Transverse colon (tissue), 4 donors: ENCODE measurements around the gene MFNG. TPM values are rescaled to one million over a fixed set of nuclear protein-coding genes. Genes with fewer than 3 reads are reported as not detected.

Experiments
- DNase-seq: peaks from one replicate; pipeline ENCODE4 v3.0.0-alpha.2; 2019
- H3K27ac ChIP-seq, 4 donors: fragments of 200-600 bp; sonication (generic); 2 replicates each; pipeline ENCODE4 v1.5.1; 2016 to 2018; ENCODE audit warnings: inconsistent platforms in 4 of 4
- H3K27me3 ChIP-seq: fragments of 200-600 bp; sonication (generic); 2 replicates; pipeline ENCODE4 v1.5.1; 2017; ENCODE audit warnings: inconsistent platforms
- H3K36me3 ChIP-seq, 4 donors: fragments of 200-600 bp; sonication (generic); 2 replicates each; pipeline ENCODE4 v1.5.1; 2017 to 2019; ENCODE audit warnings: inconsistent platforms in 4 of 4
- H3K4me1 ChIP-seq, 4 donors: fragments of 200-600 bp; sonication (generic); 2 replicates each; pipeline ENCODE4 v1.5.1; 2017 to 2020; ENCODE audit warnings: inconsistent platforms in 4 of 4
- H3K4me3 ChIP-seq, 4 donors: fragments of 200-600 bp; sonication (generic); 1 replicate in 1 of 4; 2 replicates in 3 of 4; pipeline versions ENCODE4 v1.5.1 to v1.6.1; 2017 to 2019; ENCODE audit warnings: inconsistent platforms in 4 of 4
- H3K9me3 ChIP-seq, 2 donors: fragments of 200-600 bp; sonication (generic); 2 replicates each; pipeline ENCODE4 v1.5.1; 2017 to 2019; ENCODE audit warnings: inconsistent platforms in 2 of 2
- EP300 ChIP-seq: sonication (generic); formaldehyde crosslinking; IDR thresholded peaks from one replicate; pipeline ENCODE4 v1.6.1; 2017; ENCODE audit warnings: antibody characterized with exemption, low read depth
- POLR2A ChIP-seq: fragments of 450-650 bp; IDR thresholded peaks from one replicate; pipeline ENCODE4 v1.6.1; 2016; ENCODE audit warnings: antibody characterized with exemption, mild to moderate bottlenecking, moderate library complexity
- POLR2AphosphoS5 ChIP-seq, 3 donors: sonication (generic); formaldehyde crosslinking; IDR thresholded peaks; one replicate each; pipeline ENCODE4 v1.6.1; 2016; ENCODE audit warnings: antibody characterized with exemption in 3 of 3
- WGBS, 2 donors: methylation state at CpG; one replicate each; pipeline ENCODE4 v1.1.5; 2018; ENCODE audit warnings: low coverage in 1 of 2; 5-methylcytosine and 5-hydroxymethylcytosine counted together
- in situ Hi-C, 4 donors: fragments of 200-750 bp; cut with MboI; loops; one replicate each; pipeline versions ENCODE4 v1.15.0 to v1.15.1; 2017; ENCODE audit warnings: low sequenced_read_pairs in 3 of 4, low pct_ligation_motif_present in 1 of 4, low pct_unique_long_range_greater_than_20kb in 1 of 4
- intact Hi-C: fragments of 100-400 bp; cut with DNase I; formaldehyde crosslinking; loops from one replicate; pipeline ENCODE4 v1.15.1; 2023; ENCODE audit warnings: low total_unique reads
- total RNA-seq, 4 donors: library from RNA; depleted of rRNA; stranded (reverse); fragments of >200 nt; gene quantifications; one replicate each; pipeline ENCODE4 v1.1.0, GENCODE V29; 2016
- TF ChIP-seq, protein P1 (sequence below), 5 experiments: fragments of 200-600 bp in 3 of 5; fragments of 450-650 bp in 2 of 5; sonication (generic) in 3 of 5; IDR thresholded peaks; 1 replicate in 2 of 5; 2 replicates in 3 of 5; pipeline ENCODE4 v1.5.1; 2016 to 2017; ENCODE audit warnings: antibody characterized with exemption in 5 of 5, inconsistent platforms in 3 of 5, mild to moderate bottlenecking in 2 of 5, moderate library complexity in 1 of 5

MFNG gene
- total RNA-seq, 4 donors from 2014 or later: 2.8 to 26.4 (median 15.7) TPM

DNA sequence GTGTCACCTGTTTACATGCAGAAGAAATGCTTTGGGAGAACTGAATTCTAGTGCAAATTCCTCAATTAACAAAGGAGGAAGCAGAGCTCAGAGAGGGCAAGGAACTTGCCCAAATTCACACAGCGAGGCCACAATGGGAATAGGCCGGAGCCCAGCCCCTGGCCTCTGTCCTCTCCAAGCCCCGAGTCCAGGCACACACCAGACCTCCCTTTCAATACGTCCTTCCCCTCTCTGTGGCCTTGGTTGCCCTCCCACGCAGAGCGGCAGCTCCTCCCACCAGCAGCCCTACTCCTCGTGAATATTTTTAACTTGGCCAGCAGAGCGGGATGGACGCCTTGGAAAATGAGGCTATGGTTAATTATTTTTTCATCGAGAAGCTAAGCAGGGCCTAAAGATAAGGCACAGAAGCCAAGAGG is 34.6 kb upstream of the MFNG start:
- H3K36me3 ChIP-seq: no peaks in the 10 kb centered on the region
- intact Hi-C loops: no loop called here
- TF ChIP-seq POLR2A (no peak), EP300 (no peak), POLR2AphosphoS5 (IDR thresholded peaks at IDR 0.05) (no peak)
- TF ChIP-seq, protein P1, sequence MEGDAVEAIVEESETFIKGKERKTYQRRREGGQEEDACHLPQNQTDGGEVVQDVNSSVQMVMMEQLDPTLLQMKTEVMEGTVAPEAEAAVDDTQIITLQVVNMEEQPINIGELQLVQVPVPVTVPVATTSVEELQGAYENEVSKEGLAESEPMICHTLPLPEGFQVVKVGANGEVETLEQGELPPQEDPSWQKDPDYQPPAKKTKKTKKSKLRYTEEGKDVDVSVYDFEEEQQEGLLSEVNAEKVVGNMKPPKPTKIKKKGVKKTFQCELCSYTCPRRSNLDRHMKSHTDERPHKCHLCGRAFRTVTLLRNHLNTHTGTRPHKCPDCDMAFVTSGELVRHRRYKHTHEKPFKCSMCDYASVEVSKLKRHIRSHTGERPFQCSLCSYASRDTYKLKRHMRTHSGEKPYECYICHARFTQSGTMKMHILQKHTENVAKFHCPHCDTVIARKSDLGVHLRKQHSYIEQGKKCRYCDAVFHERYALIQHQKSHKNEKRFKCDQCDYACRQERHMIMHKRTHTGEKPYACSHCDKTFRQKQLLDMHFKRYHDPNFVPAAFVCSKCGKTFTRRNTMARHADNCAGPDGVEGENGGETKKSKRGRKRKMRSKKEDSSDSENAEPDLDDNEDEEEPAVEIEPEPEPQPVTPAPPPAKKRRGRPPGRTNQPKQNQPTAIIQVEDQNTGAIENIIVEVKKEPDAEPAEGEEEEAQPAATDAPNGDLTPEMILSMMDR (IDR thresholded peaks at IDR 0.05): no peak
- no peaks in the 10 kb centered on the region for H3K9me3 ChIP-seq
- peaks cover 4 to 26% (median 20%) of the 10 kb centered on the region in 4 donors for H3K4me1 ChIP-seq
- peak overlapping the region in 3 of 4 donors; percentile 25 to 68 (median 54) for H3K27ac ChIP-seq
- in situ Hi-C loops: no loop called here
- H3K4me3 ChIP-seq: no peak overlapping the region
- WGBS, 2 donors: 30 to 61% methylated on average over 4 to 10 of the region's 10 CpGs
- no peak for DNase-seq
- H3K27me3 ChIP-seq: peaks cover 22% of the 10 kb centered on the region

DNA sequence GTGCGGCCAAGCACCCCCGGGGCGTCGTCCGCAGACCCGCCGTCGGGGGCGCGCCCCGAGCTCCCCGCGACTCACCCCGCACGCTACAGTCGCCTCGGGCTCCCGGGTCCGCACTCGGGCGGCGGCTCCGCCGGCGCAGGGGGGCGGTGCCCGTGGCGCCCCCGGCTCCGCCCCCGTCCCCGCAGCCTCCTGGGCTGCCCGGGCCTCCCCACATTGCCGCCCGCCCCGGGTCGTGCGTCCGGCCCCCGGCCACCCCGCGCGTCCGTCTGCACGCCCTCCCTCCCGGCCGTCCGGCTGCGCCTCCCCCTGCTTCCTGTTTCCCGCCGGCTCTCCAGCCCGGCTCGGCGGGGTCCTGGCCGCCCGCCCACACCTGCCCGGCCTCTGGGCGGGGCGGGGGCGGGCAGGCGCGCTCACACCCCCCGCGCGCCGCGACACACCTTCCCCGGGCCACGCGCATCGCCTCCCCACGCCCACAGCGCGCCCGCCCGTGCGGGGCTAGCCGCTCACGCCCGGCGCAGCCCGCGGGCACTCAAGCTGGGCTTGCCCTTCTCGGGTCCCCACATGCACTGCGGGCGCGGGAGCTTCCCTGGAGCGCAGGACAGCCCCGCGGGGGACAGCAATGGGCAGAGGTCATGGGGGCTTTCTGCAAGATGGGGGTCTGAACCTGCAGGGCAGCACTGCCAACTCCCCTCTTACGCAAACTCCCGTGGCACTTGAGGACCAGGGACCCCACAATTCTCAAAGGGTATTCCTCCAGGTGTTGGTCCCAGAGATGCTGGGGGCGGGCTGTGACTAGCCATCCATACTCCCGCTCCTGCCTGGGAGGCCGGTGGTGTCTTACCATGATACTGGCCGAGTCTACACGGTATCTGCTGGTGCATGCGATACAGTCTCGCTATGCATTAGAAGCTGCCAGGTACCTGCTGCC is 33.3 kb upstream of the MFNG start, which contains the start of gene CARD10:
Gene CARD10 (minus strand): TSS at position 148 of the 928 bp plus-strand sequence. CDS start 215 bp downstream, outside the sequence.
- Histone ChIP-seq H3K4me1 (peaks cover 4 to 26% (median 18%) of the 10 kb centered on the region in 4 donors), H3K27ac (peak within 1 kb of the TSS; percentile 63 to 89 (median 86)), H3K9me3 (no peaks in the 10 kb centered on the region), H3K4me3 (peak within 1 kb of the TSS; percentile 62 to 74 (median 72)), H3K36me3 (no peaks in the 10 kb centered on the region), H3K27me3 (peaks cover 22% of the 10 kb centered on the region)
- WGBS, 2 donors: 10% methylated on average over 49 of the region's 99 CpGs; no CpG with 5 or more reads in 1 of the 2 donors
- in situ Hi-C loops: no loop called here
- intact Hi-C loops: no loop called here
- TF ChIP-seq, protein P1 (IDR thresholded peaks at IDR 0.05): no peak
- TF ChIP-seq POLR2AphosphoS5 (IDR thresholded peaks at IDR 0.05): peak; percentile 50 to 71 (median 55)
- DNase-seq: peak; percentile 68

DNA sequence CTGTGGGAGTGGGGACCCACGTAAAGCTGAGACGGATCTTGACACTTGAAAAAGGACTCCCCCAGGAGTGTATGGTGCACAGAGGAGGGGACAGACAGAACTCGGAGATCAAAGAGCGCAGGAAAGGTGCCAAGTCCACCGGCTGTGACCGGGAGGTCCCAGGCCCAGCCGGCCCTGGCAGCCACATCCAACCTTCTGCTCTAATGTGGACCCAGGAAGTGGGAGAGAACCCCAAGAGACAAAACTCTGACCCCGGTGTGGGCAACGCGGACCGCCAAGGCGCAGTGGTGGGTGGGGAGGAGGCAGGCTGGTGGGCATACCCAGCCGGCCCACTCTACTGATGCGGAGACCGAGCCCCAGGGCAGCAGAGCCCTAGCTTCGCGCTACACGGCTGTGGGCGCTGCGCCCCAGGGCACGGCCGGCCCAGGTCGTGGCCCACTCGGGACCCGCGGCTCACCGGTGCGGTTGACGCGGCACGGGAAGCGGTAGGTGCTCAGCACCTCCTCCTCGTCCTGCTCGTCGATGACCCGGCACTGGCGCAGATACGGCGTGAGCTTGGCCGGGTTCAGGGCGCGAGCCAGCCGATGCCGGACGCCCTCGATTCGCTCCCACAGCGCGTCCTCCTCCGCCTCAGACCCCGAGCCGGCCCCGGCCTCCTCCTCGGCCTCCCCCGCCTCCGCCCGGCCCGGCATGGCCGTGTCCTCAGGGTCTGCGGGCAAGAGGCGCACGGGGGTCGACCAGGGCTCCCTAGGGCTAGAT is 32.5 kb upstream of the MFNG start:
- in situ Hi-C loops (no loop called here), intact Hi-C loops (no loop called here)
- Histone ChIP-seq H3K9me3 (no peaks in the 10 kb centered on the region), H3K4me1 (peaks cover 4 to 27% (median 18%) of the 10 kb centered on the region in 4 donors), H3K4me3 (peak overlapping the region; percentile 62 to 74 (median 72)), H3K27ac (peak overlapping the region; percentile 63 to 89 (median 86)), H3K27me3 (peaks cover 22% of the 10 kb centered on the region), H3K36me3 (no peaks in the 10 kb centered on the region)
- WGBS, 2 donors: 27% methylated on average over 2 to 16 of the region's 63 CpGs
- TF ChIP-seq POLR2A (peak; percentile 29), POLR2AphosphoS5 (IDR thresholded peaks at IDR 0.05) (no peak)
- DNase-seq: no peak

DNA sequence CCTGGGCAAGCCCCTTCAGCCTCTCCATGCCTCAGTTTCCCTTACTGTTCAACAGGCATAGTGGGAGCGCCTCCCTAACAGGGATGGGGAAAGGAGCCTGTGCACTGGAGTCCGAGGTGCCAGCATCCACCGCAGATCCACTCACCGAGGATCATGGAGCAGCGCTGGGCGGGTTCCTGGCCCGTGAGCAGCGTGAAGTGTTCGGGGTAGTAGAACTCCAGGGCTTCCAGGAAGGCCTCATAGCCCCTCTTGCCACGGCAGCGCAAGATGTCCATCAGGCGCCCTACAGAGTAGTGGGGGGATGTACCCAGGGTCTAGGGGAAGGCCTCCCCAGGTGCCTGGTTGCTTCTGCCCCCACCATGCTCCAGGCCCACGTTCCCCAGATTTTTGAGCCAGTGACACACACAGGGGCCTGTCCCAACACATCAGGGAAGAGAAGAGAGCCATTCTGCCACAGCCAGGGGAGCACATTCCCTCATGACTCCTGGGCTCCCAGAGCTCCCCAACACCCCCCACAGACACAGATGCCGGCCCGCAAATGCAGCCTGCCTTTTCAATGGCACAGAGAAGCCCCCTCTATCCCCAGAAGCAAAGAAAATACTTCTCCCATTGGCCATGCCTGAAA is 31.8 kb upstream of the MFNG start:
- Histone ChIP-seq H3K4me3 (peak overlapping the region; percentile 62 to 74 (median 72)), H3K36me3 (no peaks in the 10 kb centered on the region), H3K27ac (peak overlapping the region; percentile 63 to 89 (median 86)), H3K27me3 (peaks cover 22% of the 10 kb centered on the region), H3K4me1 (peaks cover 7 to 34% (median 25%) of the 10 kb centered on the region in 4 donors), H3K9me3 (no peaks in the 10 kb centered on the region)
- in situ Hi-C loops: no loop called here
- 75 to 88% methylated on average over 2 to 15 of the region's 15 CpGs for WGBS, 2 donors
- intact Hi-C loops: no loop called here
- no peak for TF ChIP-seq EP300
- TF ChIP-seq POLR2A: no peak
- TF ChIP-seq, protein P1 (IDR thresholded peaks at IDR 0.05): no peak
- no peak for TF ChIP-seq POLR2AphosphoS5 (IDR thresholded peaks at IDR 0.05)
- no peak for DNase-seq
